ENCODE measurements around the gene SLC25A33.

DNA sequence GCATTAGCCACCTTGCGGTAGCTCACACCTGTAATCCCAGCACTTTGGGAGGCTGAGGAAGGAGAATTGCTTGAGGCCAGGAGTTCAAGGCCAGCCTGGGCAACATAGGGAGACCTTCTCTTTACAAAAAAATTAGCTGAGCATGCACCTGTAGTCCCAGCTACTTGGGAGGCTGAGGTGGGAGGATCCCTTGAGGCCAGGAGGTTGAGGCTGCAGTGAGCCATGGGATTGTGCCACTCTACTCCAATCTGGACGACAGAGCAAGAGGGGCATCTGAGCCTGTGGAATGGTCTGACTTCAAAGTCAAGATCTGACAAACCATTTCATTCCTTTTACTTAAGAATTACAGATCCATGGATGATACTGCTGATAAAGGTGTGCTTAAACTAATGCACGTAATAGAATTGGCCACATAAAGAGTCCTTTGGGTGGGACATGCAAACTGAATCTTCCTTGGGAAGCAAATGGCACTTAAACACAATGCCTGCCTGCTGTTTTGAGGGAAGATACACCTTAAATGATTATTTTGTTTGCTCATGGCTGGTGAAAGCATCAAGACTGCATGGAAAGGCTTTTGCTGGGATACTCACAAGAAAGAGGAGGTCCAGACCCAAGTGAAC is 47.0 kb downstream of the SLC25A33 start:
- TF ChIP-seq EZH2 (IDR thresholded peaks at IDR 0.05) (no peak), POLR2AphosphoS5 (IDR thresholded peaks at IDR 0.05; ENCODE audit: borderline replicate concordance, low read depth, low read length) (0 out of 2 replicates have a peak, but pooled peaks have one; percentile 6), FOXP2 (optimal IDR thresholded peaks at IDR 0.05; ENCODE audit: control extremely low read depth, extremely low read length, insufficient read depth) (no peak)
